GM18517 (cell line): ENCODE measurements around the gene PDE8A.
"Not testable (repeated sequence)": the region's sequence is repeated elsewhere in the genome, so short reads cannot be mapped to it uniquely, and the experiment has no call there.

Experiments used
- ATAC-seq: cut with Tn5 transposase; IDR thresholded peaks from one replicate; pipeline ENCODE4 v1.9.1; 2021; ENCODE audit warnings: mild to moderate bottlenecking, moderate library complexity; ENCODE audit not compliant: unreplicated experiment

Gene PDE8A

GRCh38 chr15:84988909-84989644, 7.4 kb downstream of the PDE8A start:
- no peak for ATAC-seq

GRCh38 chr15:84990507-84990906, 8.9 kb downstream of the PDE8A start:
- no peak for ATAC-seq

GRCh38 chr15:84991014-84991712, 9.5 kb downstream of the PDE8A start:
- ATAC-seq, result no peak

- ATAC-seq, result no peak
These were observed 10.7 kb downstream of the PDE8A start for GRCh38 chr15:84992157-84992944.

- no peak for ATAC-seq
These were observed 14.4 kb downstream of the PDE8A start for GRCh38 chr15:84996055-84996454.

GRCh38 chr15:84996714-84997113, 15.1 kb downstream of the PDE8A start:
- ATAC-seq, result not testable (repeated sequence)

GRCh38 chr15:84997214-84997613, 15.6 kb downstream of the PDE8A start:
- ATAC-seq, result not testable (repeated sequence)

- ATAC-seq, result no peak
These were observed 18.7 kb downstream of the PDE8A start for GRCh38 chr15:85000189-85000864.

GRCh38 chr15:85000937-85001336, 19.3 kb downstream of the PDE8A start:
- ATAC-seq, result no peak

- ATAC-seq, result no peak
These were observed 20.9 kb downstream of the PDE8A start for GRCh38 chr15:85002517-85002916.

GRCh38 chr15:85003593-85004312, 22.1 kb downstream of the PDE8A start:
- no peak for ATAC-seq

GRCh38 chr15:85004550-85004949, 22.9 kb downstream of the PDE8A start:
- no peak for ATAC-seq

GRCh38 chr15:85005319-85005718, 23.7 kb downstream of the PDE8A start:
- ATAC-seq, result no peak

- ATAC-seq, result no peak
These were observed 24.1 kb downstream of the PDE8A start for GRCh38 chr15:85005746-85006145.

- no peak for ATAC-seq
These were observed 24.5 kb downstream of the PDE8A start for GRCh38 chr15:85006201-85006600.

- no peak for ATAC-seq
These were observed 25.0 kb downstream of the PDE8A start for GRCh38 chr15:85006655-85007054.

GRCh38 chr15:85007137-85007536, 25.5 kb downstream of the PDE8A start:
- ATAC-seq, result no peak

GRCh38 chr15:85007741-85008397, 26.2 kb downstream of the PDE8A start:
- ATAC-seq, result no peak

GRCh38 chr15:85008474-85009260, 27.0 kb downstream of the PDE8A start:
- no peak for ATAC-seq
